ENCODE measurements around the gene CPSF4.
"Not testable (repeated sequence)": the region's sequence is repeated elsewhere in the genome, so short reads cannot be mapped to it uniquely, and the experiment has no call there.

CPSF4 gene

DNA sequence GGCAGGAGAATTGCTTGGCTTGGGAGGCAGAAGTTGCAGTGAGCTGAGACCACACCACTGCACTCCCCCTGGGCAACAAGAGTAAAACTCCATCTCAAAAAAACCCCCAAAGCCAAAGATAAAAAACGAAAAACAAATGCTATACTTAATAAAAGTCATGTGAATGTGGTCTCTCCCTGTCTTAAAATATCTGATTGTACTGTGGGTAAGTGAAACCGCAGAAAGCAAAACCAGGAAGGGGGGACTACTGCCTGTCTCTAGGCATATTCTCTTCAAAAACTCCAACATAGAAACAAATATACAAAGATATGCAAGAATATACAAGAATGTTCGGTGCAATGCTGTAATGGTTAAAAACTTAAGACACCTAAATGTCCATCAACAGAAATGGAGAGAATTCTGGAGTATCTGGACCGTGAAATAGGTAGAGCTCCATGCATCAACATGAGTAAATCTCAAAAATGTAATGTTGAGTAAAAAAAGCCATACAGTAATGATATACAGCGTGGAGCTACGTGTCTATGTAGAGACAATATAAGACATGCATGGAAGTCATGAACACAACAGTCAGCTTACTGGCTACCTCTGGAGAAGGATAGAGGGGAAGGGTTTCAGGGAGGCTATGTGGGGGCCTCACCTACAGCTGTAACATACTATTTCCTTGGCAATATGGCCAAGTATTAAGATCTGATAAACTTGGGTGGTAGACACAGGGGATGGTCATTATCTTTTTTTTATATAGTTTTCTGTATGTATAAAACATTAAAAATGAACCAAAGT lies 59.2 kb downstream of the CPSF4 start:
- no peak for DNase-seq

DNA sequence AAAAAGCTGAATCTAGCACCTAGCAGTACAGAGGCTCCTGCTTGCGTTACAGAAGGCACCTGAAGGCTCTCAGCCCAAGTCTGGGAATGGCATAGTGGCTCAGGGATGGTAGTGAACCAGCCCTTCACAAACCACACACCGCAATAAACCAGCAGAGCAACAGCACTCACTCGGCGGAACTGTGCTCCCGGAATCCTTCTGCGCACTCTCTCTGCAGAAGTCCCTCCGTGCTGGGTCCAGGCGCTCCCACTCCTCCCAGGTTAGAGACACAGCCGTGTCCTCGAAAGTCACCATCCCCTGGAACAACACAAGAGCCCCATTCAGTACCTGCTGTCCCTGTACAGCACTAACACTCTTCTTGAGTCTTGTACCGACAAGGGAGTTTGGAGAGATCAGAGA lies 59.8 kb downstream of the CPSF4 start:
- DNase-seq = no peak

DNA sequence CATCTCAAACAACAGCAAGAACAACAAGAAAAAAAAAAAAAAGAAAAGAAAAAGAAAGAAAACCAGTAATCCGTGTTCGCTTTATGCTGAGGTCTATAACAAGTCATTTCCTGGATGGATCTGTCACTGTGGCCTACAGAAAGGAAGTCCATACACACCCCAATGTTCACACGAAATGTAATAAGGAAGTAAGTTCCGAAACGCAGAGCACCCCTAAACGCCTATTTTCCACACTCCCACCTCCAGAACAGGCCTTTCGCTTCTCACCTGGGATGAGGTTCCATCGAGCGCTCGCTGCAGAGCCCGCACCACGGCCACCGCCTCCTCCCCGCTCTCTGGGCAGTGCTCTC lies 60.6 kb downstream of the CPSF4 start:
- DNase-seq = no peak

DNA sequence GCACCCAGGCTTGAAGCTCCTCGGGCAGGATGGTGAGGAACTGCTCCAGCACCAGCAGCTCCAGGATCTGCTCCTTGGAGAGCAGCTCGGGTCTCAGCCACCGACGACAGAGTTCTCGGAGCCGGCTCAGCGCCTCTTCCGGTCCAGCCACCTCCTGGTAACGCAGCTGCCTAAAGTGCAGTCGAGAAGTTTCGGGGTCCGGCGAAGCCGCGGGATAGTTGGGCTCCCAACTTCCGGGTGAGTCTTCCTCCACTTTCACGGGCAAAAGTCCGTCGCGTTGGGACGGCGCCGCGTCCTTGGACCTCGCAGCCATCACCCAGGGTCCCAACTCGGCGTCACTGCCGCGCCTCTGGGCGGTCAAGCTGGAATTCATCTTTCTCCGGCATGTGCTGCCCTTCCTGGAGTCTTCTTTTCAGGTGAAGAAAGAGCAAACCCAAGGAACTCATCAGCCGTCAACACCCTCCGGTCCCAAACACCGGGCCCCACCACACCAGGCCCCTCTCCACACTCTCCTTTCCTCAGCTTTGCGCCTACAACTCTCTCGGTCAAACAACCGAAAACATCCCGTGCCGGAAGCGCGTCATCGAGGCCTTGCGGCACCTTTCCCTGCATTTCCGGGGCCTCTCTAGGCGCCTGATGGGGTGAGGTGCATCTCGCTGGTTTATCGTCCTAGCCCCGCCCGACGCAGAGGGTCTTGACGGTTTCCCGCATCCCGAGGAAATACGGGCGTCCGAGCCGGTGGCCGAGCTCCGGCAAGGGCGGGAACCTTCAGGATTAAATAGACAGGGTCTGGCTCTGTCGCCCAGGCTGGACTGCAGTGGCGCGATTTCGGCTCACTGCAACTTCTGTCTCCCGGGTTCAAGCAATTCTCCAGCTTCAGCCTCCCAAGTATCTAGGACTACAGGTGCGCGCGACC lies 61.2 kb downstream of the CPSF4 start, which contains the start of gene ZNF394:
ZNF394 (minus strand) TSS at position 561 of the 916 bp plus-strand sequence; CDS start at position 373, 188 bp downstream.
- DNase-seq = peak; percentile 81

DNA sequence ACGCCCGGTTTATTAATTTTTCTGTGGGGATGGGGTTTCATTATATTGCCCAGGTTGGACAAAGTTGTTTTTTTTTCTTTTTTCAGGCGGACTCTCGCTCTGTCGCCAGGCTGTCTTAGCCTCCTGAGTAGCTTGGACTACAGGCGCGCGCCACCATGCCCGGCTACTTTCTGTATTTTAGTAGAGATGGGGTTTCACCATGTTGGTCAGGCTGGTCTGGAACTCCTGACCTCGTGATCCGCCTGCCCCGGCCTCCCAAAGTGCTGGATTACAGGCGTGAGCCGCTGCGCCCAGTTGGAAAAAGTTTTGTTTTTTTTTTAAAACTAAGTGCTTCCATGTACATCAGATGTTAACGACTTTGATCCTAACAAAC lies 61.9 kb downstream of the CPSF4 start:
- no peak for DNase-seq

GRCh38 chr7:99501236-99501635 lies 62.5 kb downstream of the CPSF4 start:
- DNase-seq = not testable (repeated sequence)

DNA sequence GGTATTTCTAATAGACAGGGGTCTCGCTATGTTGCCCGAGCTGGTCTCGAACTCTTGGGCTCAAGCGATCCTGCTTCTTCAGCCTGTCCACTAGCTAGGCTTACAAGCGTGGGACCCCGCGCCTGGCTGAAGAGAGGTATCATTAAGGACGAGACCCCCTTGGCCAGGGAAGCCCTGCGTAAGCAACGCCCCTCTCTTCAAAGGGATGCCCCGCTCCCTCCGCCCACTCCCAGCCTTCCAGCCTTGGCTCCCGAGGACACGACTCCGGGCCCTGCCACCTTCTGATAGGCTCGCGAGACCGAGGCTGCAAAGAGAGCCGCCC lies 65.5 kb downstream of the CPSF4 start:
- DNase-seq = no peak

DNA sequence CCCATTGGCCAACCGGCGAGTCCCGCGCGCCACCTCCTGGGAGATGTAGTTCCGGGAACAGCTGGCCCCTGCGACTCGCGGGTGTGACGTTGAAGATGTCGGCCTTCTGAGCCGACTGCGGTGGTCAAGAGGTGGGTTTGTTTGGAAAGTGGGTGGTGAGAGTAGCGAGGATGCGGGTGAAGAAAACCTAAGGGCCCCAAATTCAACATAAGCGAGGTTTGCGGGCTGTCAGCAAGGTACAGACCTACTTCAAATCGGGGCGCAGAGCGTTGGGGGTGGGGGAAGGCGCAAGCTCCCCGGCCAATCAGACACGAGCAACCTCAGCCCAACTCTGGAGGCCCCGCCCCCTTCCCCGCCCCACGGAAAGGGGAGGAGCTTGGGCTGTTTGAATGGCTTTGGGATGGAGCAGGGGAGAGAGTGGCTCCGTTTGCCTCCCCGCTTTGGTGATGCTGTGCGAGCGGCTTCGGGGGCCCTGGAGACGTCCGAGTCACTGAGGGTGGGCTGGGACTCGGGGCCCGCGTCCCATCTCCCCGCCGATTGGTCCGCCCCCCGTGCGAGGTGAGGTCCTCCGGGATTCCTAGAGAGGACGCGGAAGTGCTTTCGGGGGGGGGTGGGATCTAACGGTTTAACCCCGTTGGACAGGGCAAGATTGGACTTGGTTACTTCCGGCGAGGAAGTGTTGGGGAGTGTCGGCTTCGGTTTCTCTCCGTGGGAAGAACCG lies 66.0 kb downstream of the CPSF4 start, which contains the start of gene ZKSCAN5:
ZKSCAN5 (plus strand) TSS at position 60 of the 721 bp plus-strand sequence. CDS start 1,383 bp downstream, outside the sequence.
- DNase-seq = peak; percentile 95

GRCh38 chr7:99505324-99505662 lies 66.5 kb downstream of the CPSF4 start:
- DNase-seq = no peak

Data from activated CD4-positive, CD25-positive, alpha-beta regulatory T cell treated with anti-CD3 and anti-CD28 coated beads, Interleukin-2, amount 50 U/mL, for 72 hours (primary cell).